ENCODE results near the gene TMEM131.

TMEM131 gene

GRCh38 chr2:97816411-97816810 is 179.3 kb downstream of the TMEM131 start:
- Mint-ChIP-seq H3K4me3 (no peak overlapping the region), H3K27ac (no peak overlapping the region), H3K9me3 (no peaks in the 10 kb centered on the region), H3K27me3 (no peaks in the 10 kb centered on the region), H3K4me1 (no peaks in the 10 kb centered on the region), H3K36me3 (peaks cover 9% of the 10 kb centered on the region)

DNA sequence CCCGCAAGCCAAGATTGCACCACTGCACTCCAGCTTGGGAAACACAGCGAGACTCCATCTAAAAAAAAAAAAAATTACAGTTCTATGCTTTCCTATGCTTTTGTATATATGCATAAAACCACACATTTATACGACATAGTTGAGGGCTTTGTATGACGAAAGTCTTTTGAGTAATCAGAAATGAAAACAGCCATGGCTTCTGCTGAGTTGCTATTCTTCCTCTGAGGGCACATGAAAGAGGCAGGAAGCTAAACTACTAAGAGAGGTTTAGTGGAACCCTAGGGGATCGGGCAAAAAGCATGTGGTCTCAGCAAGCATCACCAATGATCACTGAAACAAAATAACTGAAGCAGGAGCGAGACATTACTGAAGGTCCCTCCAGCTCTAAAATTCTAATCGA is 182.8 kb downstream of the TMEM131 start:
- no peaks in the 10 kb centered on the region for H3K27me3 Mint-ChIP-seq
- H3K27ac Mint-ChIP-seq = no peak overlapping the region
- H3K4me3 Mint-ChIP-seq = no peak overlapping the region
- no peaks in the 10 kb centered on the region for H3K9me3 Mint-ChIP-seq
- no peaks in the 10 kb centered on the region for H3K4me1 Mint-ChIP-seq
- H3K36me3 Mint-ChIP-seq = peaks cover 9% of the 10 kb centered on the region

GRCh38 chr2:97808816-97809215 is 186.9 kb downstream of the TMEM131 start:
- Mint-ChIP-seq H3K4me1 (peaks cover 4% of the 10 kb centered on the region), H3K9me3 (no peaks in the 10 kb centered on the region), H3K4me3 (no peak overlapping the region), H3K27ac (no peak overlapping the region), H3K36me3 (peaks cover 15% of the 10 kb centered on the region), H3K27me3 (no peaks in the 10 kb centered on the region)

DNA sequence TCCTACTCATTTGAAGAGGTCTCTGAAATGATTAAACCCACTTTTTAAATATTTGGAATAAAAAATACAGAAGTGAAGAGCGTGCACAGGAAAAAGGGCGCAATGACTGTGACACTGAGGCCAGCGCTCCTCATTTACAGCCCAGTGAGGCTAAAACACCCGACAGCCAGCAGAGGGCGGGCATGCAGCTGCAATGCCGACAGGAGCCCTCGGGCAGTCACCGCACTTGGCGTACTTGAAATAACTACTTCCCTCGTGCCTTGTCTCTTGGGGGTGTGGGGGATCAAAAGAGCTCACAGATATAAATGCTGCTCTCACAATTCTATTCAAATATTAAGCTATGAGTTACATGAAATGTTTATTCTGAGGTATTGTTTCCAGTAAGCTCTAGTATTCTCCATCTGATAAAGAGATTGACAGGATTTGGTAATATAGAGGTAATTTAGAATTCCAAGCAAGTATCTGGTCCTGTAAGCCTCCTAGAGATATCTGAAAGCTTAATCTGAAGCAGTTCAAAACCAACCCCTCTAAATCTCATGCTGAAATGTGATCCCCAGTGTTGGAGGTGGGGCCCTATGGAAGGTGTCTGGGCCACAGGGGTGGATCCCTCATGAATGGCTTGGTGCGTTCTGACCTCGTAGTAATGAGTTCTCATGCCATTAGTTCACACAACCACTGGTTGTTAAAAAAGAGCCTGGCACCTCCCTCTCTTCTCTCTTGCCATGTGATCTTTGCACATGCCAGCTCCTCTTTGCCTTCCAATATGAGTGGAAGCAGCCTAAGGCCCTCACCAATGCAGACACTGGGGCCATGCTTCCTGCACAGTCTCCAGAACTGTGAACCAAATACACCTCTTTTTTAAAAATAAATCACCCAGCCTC is 188.8 kb downstream of the TMEM131 start:
- H3K27ac Mint-ChIP-seq = no peak overlapping the region
- no peaks in the 10 kb centered on the region for H3K27me3 Mint-ChIP-seq
- no peaks in the 10 kb centered on the region for H3K9me3 Mint-ChIP-seq
- H3K4me3 Mint-ChIP-seq = no peak overlapping the region
- peaks cover 4% of the 10 kb centered on the region for H3K4me1 Mint-ChIP-seq
- peaks cover 19% of the 10 kb centered on the region for H3K36me3 Mint-ChIP-seq

- Mint-ChIP-seq H3K27me3 (no peaks in the 10 kb centered on the region), H3K36me3 (peaks cover 14% of the 10 kb centered on the region), H3K27ac (no peak overlapping the region), H3K4me3 (no peak overlapping the region), H3K4me1 (peaks cover 4% of the 10 kb centered on the region), H3K9me3 (no peaks in the 10 kb centered on the region)
These were observed 190.0 kb downstream of the TMEM131 start for GRCh38 chr2:97805776-97806175.

DNA sequence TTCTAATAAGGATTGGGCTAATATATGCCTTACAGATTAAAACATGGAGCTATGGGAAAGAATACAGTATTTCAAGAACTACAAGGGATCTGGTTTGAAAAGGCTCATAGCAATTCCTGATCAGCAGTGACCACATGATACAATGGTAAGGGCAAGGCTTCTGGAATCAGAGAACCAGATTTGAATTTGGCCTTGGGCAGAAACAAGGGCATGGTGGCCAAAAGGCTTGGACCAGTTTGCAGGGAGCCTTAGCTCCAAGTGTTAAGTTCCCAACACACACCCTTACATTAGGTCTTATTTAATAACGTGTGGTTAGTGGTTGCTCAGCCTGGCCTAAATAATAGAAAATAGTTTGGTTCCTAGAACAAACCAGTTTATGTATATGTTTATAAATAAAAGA is 194.7 kb downstream of the TMEM131 start:
- Mint-ChIP-seq H3K4me1 (no peaks in the 10 kb centered on the region), H3K4me3 (no peak overlapping the region), H3K36me3 (peaks cover 18% of the 10 kb centered on the region), H3K27ac (no peak overlapping the region), H3K27me3 (no peaks in the 10 kb centered on the region), H3K9me3 (no peaks in the 10 kb centered on the region)

DNA sequence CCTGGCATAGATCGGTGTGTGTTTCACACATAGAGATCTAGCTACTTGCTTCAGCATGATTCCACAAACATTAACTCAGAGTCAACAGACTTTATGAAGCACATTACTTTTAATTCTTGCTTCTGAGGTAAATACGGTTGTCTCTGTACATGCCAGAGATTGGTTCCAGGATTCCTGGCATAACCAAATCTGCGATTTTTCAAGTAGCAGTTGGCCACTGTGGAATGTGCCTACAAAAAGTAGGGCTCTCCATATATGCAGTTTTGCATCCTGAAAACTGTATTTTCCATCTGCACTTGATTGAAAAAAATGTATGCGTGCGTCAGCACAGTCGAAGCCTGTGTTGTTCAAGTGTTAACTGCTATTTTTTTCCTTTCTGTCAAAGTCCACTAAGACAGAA is 197.3 kb downstream of the TMEM131 start:
- Mint-ChIP-seq H3K4me3 (no peak overlapping the region), H3K9me3 (no peaks in the 10 kb centered on the region), H3K27me3 (no peaks in the 10 kb centered on the region), H3K27ac (no peak overlapping the region), H3K36me3 (peaks cover 9% of the 10 kb centered on the region), H3K4me1 (no peaks in the 10 kb centered on the region)

DNA sequence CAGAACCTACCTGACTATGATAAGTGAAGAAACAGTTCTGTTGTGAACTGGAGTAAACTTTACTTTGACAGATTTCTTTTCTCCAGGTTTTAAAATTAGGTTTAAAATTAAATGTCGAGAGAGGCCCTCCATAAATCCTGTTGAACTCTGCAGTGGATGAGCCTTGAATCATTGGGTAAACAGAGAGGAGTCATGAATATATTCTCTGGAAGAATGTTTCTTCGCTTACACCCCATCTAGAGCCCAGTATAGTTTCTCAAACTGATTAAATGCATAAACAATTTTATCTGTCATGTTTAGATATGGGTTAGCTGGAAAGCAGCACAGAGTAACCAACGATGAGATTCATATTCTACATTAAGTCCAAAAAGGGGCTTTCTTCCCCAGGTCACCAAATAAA is 198.4 kb downstream of the TMEM131 start:
- Mint-ChIP-seq H3K27ac (no peak overlapping the region), H3K9me3 (no peaks in the 10 kb centered on the region), H3K36me3 (peaks cover 14% of the 10 kb centered on the region), H3K4me3 (no peak overlapping the region), H3K4me1 (no peaks in the 10 kb centered on the region), H3K27me3 (no peaks in the 10 kb centered on the region)

DNA sequence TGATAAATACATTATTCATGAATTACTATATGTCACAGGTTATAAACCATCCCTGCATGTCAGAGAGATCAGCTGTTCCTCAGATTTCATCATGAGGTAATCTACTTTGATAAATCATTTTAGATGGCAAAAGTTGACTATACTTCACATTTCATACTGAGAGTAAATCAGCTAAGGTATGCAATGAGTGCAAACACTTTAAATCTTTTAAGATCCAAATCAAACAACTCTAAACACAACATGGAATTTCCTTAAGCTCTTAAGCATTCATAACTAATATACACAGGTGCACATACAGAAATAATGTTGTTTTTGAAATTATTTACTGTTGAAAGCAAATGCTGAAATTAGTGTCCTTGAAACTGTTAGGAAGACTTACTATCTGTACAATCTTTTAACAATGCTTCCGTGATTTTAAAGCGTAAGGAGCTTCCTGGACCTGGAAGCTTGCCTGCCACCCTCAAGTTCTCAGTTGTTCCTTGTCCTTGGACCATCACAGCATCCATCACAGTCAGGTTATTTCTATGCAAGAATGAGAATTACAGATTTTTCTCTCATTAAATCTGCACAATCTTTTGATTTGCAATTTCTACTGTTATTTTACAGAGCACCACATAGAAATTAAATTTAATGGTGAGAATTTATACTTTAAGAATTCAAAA is 199.2 kb downstream of the TMEM131 start:
- peaks cover 13% of the 10 kb centered on the region for H3K36me3 Mint-ChIP-seq
- H3K9me3 Mint-ChIP-seq = no peaks in the 10 kb centered on the region
- H3K27ac Mint-ChIP-seq = no peak overlapping the region
- H3K27me3 Mint-ChIP-seq = no peaks in the 10 kb centered on the region
- H3K4me1 Mint-ChIP-seq = no peaks in the 10 kb centered on the region
- H3K4me3 Mint-ChIP-seq = no peak overlapping the region

DNA sequence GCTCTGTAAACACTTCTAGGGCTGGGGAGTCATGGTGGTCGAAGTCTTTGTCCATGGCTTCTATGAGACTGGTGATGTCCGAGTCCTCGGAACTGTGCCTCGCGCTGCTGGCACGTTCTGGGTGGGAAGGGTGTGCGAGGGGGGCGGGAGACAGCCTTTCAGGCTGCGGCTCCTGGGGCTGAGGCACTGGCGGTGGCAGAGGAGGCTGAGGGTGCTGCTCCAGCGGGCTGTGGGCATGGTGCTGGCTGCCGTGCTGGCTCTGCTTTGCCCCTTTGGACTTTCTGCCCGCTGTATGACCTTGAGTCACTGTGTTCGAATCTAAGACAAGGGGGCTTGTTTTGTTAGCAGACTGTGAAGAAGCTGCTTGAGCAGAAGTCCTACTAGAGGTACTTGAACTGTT is 203.3 kb downstream of the TMEM131 start:
- Mint-ChIP-seq H3K27ac (no peak overlapping the region), H3K4me3 (no peak overlapping the region), H3K9me3 (no peaks in the 10 kb centered on the region), H3K36me3 (peaks cover 11% of the 10 kb centered on the region), H3K4me1 (no peaks in the 10 kb centered on the region), H3K27me3 (no peaks in the 10 kb centered on the region)

DNA sequence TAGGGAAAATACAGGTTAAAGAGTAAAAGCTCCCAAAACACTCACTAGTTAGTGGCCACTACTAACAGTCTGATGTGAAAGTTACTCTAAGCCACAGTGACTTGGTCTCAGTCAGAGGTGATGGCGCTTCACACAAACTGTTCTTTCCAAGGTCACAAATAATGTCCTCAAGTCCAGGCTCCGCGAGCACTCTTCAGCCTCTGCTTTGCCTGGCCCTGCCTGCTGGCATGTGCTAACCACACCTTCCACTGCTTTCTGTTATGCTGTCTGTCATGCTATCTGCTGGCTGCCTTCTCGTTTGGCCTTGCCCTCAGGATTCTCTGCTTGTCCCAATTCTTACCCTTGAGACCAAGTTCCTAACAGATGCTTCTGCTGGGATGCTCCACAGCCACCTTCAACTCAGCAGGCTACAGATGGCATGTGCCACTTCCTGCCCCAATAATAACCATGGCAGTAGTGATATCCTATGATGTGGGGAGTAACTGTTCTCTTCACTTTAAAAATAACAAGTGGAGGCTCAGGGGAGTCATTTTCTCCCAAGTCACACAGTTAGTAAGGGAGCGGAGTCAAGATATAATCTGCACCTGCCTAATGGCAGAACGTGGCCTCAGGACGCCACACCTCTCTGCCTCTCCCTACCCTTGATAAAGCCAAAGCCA is 206.6 kb downstream of the TMEM131 start:
- Mint-ChIP-seq H3K9me3 (no peaks in the 10 kb centered on the region), H3K4me3 (no peak overlapping the region), H3K36me3 (peaks cover 16% of the 10 kb centered on the region), H3K4me1 (no peaks in the 10 kb centered on the region), H3K27me3 (no peaks in the 10 kb centered on the region), H3K27ac (no peak overlapping the region)

GRCh38 chr2:97785818-97786217 is 209.9 kb downstream of the TMEM131 start:
- Mint-ChIP-seq H3K27ac (no peak overlapping the region), H3K4me1 (no peaks in the 10 kb centered on the region), H3K36me3 (peaks cover 7% of the 10 kb centered on the region), H3K27me3 (no peaks in the 10 kb centered on the region), H3K4me3 (no peak overlapping the region), H3K9me3 (no peaks in the 10 kb centered on the region)

- no peak overlapping the region for H3K4me3 Mint-ChIP-seq
- peaks cover 7% of the 10 kb centered on the region for H3K36me3 Mint-ChIP-seq
- no peak overlapping the region for H3K27ac Mint-ChIP-seq
- no peaks in the 10 kb centered on the region for H3K27me3 Mint-ChIP-seq
- no peaks in the 10 kb centered on the region for H3K9me3 Mint-ChIP-seq
- H3K4me1 Mint-ChIP-seq = no peaks in the 10 kb centered on the region
These were observed 210.8 kb downstream of the TMEM131 start for GRCh38 chr2:97784953-97785352.

DNA sequence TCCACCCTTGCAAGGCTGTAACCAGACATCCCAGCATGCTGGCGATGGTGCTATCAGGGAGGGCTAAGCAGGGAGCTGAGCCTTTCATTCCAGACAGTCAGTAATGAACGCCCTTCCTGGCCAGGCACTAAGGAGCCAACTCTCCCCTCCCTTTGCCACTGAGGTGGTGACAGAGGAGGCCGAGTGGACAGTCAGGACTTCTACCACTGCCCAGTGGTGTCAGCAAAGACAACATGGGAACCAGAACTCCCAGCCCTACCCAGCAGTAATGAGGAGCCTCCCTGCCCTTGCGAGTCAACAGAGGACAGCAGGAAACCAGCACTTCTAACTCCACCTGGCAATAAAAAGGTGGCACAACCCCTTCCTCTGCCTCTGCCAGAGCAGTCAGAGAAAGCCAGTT is 213.8 kb downstream of the TMEM131 start:
- Mint-ChIP-seq H3K4me3 (no peak overlapping the region), H3K27me3 (no peaks in the 10 kb centered on the region), H3K36me3 (peaks cover 6% of the 10 kb centered on the region), H3K27ac (no peak overlapping the region), H3K9me3 (no peaks in the 10 kb centered on the region), H3K4me1 (no peaks in the 10 kb centered on the region)

- H3K9me3 Mint-ChIP-seq = no peaks in the 10 kb centered on the region
- H3K4me1 Mint-ChIP-seq = no peaks in the 10 kb centered on the region
- H3K4me3 Mint-ChIP-seq = no peak overlapping the region
- peaks cover 9% of the 10 kb centered on the region for H3K36me3 Mint-ChIP-seq
- no peak overlapping the region for H3K27ac Mint-ChIP-seq
- H3K27me3 Mint-ChIP-seq = no peaks in the 10 kb centered on the region
These were observed 216.6 kb downstream of the TMEM131 start for GRCh38 chr2:97779141-97779540.

GRCh38 chr2:97775074-97775473 is 220.7 kb downstream of the TMEM131 start:
- H3K36me3 Mint-ChIP-seq = peaks cover 17% of the 10 kb centered on the region

More at GRCh38 chr2:97775074-97775473, 220.7 kb downstream of the TMEM131 start:
- H3K4me1 Mint-ChIP-seq = no peaks in the 10 kb centered on the region
- H3K27ac Mint-ChIP-seq = no peak overlapping the region
- H3K9me3 Mint-ChIP-seq = no peaks in the 10 kb centered on the region
- no peak overlapping the region for H3K4me3 Mint-ChIP-seq
- no peaks in the 10 kb centered on the region for H3K27me3 Mint-ChIP-seq

Measured in activated naive CD4-positive, alpha-beta T cell treated with anti-CD3 and anti-CD28 coated beads, Interleukin-2, amount 50 U/mL, for 24 hours (primary cell).